LNCAP (cell line): ENCODE measurements around the gene EIF6.

Source experiments
- CTCF ChIP-seq: fragments of 450-650 bp; IDR thresholded peaks from 2 replicates; pipeline ENCODE4 v1.5.1; 2017; ENCODE audit warnings: mild to moderate bottlenecking

The EIF6 gene

GRCh38 chr20:35246723-35247122, 37.8 kb downstream of the EIF6 start:
- no peak for TF ChIP-seq CTCF

- TF ChIP-seq CTCF: no peak
Measured at GRCh38 chr20:35243986-35244385, 40.6 kb downstream of the EIF6 start.

- TF ChIP-seq CTCF: no peak
Measured at GRCh38 chr20:35243317-35243716, 41.3 kb downstream of the EIF6 start.

- TF ChIP-seq CTCF: no peak
Measured at GRCh38 chr20:35240811-35241293, 43.7 kb downstream of the EIF6 start.

- no peak for TF ChIP-seq CTCF
Measured at GRCh38 chr20:35240083-35240810, 44.3 kb downstream of the EIF6 start.

- TF ChIP-seq CTCF: no peak
Measured at GRCh38 chr20:35238735-35239134, 45.8 kb downstream of the EIF6 start.

GRCh38 chr20:35238170-35238569, 46.4 kb downstream of the EIF6 start:
- TF ChIP-seq CTCF: no peak

GRCh38 chr20:35237486-35237885, 47.1 kb downstream of the EIF6 start:
- TF ChIP-seq CTCF: no peak
